ENCODE results near the gene PTPN4. TPM values are rescaled to one million over a fixed set of nuclear protein-coding genes. Genes with fewer than 3 reads are reported as not detected.

The PTPN4 gene
- total and polyA plus RNA-seq, 10 of the 15 experiments (the other 5 are each of a cell fraction or from before 2014, with no cell fraction given), result 5.0 to 29.7 (median 23.7) TPM

DNA sequence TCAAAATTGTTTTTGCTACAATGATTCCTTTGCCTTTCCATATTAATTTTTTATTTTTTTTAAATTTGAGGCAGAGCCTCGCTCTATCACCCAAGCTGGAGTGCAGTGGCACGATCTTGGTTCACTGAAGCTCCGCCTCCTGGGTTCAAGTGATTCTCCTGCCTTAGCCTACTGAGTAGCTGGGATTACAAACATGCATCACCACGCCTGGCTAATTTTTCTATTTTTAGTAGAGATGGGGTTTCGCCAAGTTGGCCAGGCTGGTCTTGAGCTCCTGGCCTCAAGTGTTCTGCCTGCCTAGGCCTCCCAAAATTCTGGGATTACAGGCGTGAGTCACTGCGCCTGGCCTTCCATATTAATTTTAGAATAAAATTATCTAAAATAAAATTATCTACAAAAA, 41.3 kb downstream of the PTPN4 start:
- SMC1A ChIA-PET (ENCODE audit: uncharacterized antibody, unreplicated experiment), result interaction anchor here (0.6 kb wide), 1 partner anchor 22 kb away, joined by 3 read pairs; no protein-coding TSS in a partner anchor
- no peaks in the 10 kb centered on the region for H3K36me3 ChIP-seq (ENCODE audit: control insufficient read depth in 2 of 2, insufficient read depth in 2 of 2, low read length in 1 of 2)
- POLR2A ChIA-PET, result no interaction called here
- CTCF ChIA-PET, result no interaction called here
- intact Hi-C loops (cut with micrococcal nuclease; ENCODE audit: unreplicated experiment), result no loop called here
- 94% methylated on average over 7 of the region's 7 CpGs for WGBS (ENCODE audit: insufficient coverage, insufficient replicate concordance, low lambda C conversion rate, missing lambda C conversion rate)
- no peaks in the 10 kb centered on the region for H3K27me3 ChIP-seq (replicated peaks in 1 of 2; ENCODE audit: control insufficient read depth in 2 of 2, insufficient read depth in 2 of 2, low read length in 1 of 2)
- no peak for TF ChIP-seq TCF3 (IDR thresholded peaks at IDR 0.05; ENCODE audit: borderline replicate concordance, insufficient read depth, low read depth, low read length)
- no peak for TF ChIP-seq ZNF207 (IDR thresholded peaks at IDR 0.05; ENCODE audit: borderline replicate concordance)
- TF ChIP-seq, protein P1, sequence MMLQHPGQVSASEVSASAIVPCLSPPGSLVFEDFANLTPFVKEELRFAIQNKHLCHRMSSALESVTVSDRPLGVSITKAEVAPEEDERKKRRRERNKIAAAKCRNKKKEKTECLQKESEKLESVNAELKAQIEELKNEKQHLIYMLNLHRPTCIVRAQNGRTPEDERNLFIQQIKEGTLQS (IDR thresholded peaks at IDR 0.05; ENCODE audit: borderline replicate concordance, extremely low read depth, low read depth, low read length), result no peak
- no peak for TF ChIP-seq RCOR1 (conservative IDR thresholded peaks at IDR 0.05; ENCODE audit: low read depth, low read length)
- no peak for TF ChIP-seq IRF4 (IDR thresholded peaks at IDR 0.05; ENCODE audit: low read depth, low read length)
- TF ChIP-seq, protein P2, sequence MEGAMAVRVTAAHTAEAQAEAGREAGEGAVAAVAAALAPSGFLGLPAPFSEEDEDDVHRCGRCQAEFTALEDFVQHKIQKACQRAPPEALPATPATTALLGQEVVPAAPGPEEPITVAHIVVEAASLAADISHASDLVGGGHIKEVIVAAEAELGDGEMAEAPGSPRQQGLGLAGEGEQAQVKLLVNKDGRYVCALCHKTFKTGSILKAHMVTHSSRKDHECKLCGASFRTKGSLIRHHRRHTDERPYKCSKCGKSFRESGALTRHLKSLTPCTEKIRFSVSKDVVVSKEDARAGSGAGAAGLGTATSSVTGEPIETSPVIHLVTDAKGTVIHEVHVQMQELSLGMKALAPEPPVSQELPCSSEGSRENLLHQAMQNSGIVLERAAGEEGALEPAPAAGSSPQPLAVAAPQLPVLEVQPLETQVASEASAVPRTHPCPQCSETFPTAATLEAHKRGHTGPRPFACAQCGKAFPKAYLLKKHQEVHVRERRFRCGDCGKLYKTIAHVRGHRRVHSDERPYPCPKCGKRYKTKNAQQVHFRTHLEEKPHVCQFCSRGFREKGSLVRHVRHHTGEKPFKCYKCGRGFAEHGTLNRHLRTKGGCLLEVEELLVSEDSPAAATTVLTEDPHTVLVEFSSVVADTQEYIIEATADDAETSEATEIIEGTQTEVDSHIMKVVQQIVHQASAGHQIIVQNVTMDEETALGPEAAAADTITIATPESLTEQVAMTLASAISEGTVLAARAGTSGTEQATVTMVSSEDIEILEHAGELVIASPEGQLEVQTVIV (IDR thresholded peaks at IDR 0.05; ENCODE audit: borderline replicate concordance, partially characterized antibody), result no peak
- no peak for TF ChIP-seq EZH2 (IDR thresholded peaks at IDR 0.05; ENCODE audit: borderline replicate concordance, control insufficient read depth, low read depth, low read length)
- TF ChIP-seq SMAD1 (IDR thresholded peaks at IDR 0.05; ENCODE audit: low read depth, partially characterized antibody), result no peak
- TF ChIP-seq, protein P3, sequence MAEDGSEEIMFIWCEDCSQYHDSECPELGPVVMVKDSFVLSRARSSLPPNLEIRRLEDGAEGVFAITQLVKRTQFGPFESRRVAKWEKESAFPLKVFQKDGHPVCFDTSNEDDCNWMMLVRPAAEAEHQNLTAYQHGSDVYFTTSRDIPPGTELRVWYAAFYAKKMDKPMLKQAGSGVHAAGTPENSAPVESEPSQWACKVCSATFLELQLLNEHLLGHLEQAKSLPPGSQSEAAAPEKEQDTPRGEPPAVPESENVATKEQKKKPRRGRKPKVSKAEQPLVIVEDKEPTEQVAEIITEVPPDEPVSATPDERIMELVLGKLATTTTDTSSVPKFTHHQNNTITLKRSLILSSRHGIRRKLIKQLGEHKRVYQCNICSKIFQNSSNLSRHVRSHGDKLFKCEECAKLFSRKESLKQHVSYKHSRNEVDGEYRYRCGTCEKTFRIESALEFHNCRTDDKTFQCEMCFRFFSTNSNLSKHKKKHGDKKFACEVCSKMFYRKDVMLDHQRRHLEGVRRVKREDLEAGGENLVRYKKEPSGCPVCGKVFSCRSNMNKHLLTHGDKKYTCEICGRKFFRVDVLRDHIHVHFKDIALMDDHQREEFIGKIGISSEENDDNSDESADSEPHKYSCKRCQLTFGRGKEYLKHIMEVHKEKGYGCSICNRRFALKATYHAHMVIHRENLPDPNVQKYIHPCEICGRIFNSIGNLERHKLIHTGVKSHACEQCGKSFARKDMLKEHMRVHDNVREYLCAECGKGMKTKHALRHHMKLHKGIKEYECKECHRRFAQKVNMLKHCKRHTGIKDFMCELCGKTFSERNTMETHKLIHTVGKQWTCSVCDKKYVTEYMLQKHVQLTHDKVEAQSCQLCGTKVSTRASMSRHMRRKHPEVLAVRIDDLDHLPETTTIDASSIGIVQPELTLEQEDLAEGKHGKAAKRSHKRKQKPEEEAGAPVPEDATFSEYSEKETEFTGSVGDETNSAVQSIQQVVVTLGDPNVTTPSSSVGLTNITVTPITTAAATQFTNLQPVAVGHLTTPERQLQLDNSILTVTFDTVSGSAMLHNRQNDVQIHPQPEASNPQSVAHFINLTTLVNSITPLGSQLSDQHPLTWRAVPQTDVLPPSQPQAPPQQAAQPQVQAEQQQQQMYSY (CRISPR knock-in tag; IDR thresholded peaks at IDR 0.05), result no peak
- no peak for TF ChIP-seq CEBPB (IDR thresholded peaks at IDR 0.05; ENCODE audit: borderline replicate concordance in 1 of 2, low read depth in 2 of 2, low read length in 2 of 2)
- TF ChIP-seq POU2F2 (IDR thresholded peaks at IDR 0.05; ENCODE audit: borderline replicate concordance, low read depth, low read length), result no peak
- TF ChIP-seq RAD21 (IDR thresholded peaks at IDR 0.05; ENCODE audit: insufficient read depth, low read depth, low read length), result no peak
- no peak for TF ChIP-seq SP1 (IDR thresholded peaks at IDR 0.05; ENCODE audit: low read depth, low read length)
- TF ChIP-seq NFXL1 (IDR thresholded peaks at IDR 0.05; ENCODE audit: borderline replicate concordance), result no peak
- H2AFZ ChIP-seq (ENCODE audit: control insufficient read depth, low read depth, low read length), result no peak overlapping the region
- no peak for ATAC-seq
- H3K9ac ChIP-seq (ENCODE audit: control insufficient read depth, insufficient read depth, low read length), result no peak overlapping the region
- FAIRE-seq, result no peak
- H4K20me1 ChIP-seq (ENCODE audit: control insufficient read depth, insufficient read depth), result no peaks in the 10 kb centered on the region
- DNase-seq (ENCODE audit: low read depth, low spot score), result no peak
- no peaks in the 10 kb centered on the region for H3K4me1 ChIP-seq (ENCODE audit: control insufficient read depth, insufficient read depth, low read length)
- no peaks in the 10 kb centered on the region; the same call in none of the 2 replicates for H3K79me2 ChIP-seq (ENCODE audit: control insufficient read depth, insufficient read depth, low read length)
- H3K9me3 ChIP-seq (replicated peaks; ENCODE audit: control insufficient read depth, insufficient read depth, low read length), result no peaks in the 10 kb centered on the region; the same call in 2 of the 3 replicates
- no peak overlapping the region for H3K4me3 ChIP-seq
- BruUV-seq (replicated peaks), result no TSS peak
- in situ Hi-C loops (cut with MboI), result no loop called here
- H3K27ac ChIP-seq (ENCODE audit: control insufficient read depth, insufficient read depth), result no peak overlapping the region
- H3K4me2 ChIP-seq (ENCODE audit: control insufficient read depth, insufficient read depth), result no peak overlapping the region
- RAD21 ChIA-PET (ENCODE audit: unreplicated experiment), result no interaction called here

Data from GM12878 (cell line).